ENCODE results near the gene SCD5.

Gene SCD5

DNA sequence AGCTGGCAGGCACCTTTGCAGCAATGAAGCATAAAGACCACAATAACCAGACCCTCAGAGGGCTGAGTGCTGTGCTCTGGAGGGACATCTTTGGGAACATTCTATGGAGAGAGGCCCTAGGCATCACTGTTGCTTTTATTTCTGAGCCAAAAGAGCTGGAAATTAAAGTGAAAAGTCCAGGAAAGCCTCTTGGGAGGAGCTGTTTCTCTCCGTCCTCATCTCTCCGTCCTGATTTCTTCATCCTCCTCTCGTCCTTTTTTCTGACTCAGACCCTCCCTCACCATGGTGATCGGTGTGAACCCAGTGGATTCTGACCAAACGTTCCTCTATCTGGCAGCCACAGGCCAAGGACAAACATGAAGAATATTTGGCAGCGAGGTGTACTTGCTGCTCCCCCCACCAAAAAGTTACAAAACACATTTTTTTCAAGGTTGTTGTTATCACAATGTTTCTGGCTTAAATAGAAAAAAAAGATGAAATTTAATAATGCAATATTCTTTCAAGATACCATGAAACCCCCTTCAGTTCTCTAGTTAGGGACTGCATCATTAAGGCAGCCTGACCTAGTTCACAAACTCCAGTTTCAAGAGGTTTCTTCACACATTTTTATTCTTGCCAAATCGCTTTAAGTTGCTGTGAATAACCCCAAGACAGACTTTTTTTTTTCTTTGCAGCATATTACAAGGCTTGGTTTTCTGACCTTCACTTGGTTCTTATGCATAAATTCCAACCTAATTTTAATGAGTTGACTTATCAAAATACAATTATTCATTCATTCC is 80.2 kb downstream of the SCD5 start:
- DNase-seq, result no peak

DNA sequence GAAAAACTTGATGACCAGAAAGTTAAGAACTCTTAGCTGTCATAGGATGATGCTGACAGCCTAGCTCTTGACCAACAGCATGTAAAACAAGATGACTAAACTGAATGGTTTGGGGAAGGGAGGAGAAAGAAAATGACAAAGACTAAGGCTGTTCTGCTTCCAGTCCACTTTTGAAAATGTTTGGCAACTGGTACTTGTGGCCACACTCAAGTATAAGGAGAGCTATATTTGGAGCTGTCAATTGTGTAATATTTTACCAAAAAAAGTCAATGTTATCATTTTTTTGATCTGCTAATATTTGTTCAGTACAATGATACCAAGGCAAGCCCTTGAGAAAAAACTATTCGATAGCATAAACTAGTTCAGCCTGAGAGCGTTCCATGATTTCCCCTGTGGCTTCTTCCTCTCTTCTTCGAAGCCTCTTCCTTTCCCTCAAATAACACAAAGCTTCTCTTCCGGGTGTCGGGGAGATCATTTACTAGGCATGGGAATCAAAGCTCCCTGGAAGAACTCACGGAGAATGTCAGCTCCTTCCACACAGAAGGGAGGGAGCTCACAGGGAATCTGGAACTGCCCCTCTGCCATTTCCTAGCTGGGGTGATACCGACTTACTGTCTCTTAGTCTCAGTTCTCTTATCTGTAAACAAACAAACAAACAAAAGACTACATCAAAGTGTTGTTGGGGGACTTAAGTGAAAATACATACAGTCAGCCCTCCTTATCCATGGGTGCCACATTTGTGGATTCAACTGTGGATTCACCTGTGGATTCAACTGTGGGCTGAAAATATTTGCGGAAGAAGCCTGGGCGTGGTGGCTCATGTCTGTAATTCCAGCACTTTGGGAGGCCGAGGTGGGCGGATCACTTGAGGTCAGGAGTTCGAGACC is 82.6 kb downstream of the SCD5 start:
- DNase-seq, result no peak

DNA sequence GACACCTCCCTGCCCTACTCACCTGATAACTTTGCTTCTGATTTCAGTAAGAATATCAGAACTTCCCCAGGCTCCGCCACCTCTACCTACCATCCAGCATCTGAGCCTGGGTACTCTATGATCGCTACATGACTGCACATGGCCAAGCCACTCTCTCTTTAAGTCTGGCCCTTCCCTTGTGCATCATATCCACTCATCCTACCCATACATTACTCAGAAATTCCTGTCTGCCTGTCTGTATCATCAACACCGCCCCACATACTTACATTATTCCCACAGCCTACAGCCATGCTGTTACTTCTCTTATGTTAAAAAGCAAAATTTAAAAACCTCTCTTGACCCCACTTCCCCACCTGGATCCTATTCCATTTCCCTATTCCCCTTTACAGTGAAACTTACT is 84.7 kb downstream of the SCD5 start:
- no peak for DNase-seq

DNA sequence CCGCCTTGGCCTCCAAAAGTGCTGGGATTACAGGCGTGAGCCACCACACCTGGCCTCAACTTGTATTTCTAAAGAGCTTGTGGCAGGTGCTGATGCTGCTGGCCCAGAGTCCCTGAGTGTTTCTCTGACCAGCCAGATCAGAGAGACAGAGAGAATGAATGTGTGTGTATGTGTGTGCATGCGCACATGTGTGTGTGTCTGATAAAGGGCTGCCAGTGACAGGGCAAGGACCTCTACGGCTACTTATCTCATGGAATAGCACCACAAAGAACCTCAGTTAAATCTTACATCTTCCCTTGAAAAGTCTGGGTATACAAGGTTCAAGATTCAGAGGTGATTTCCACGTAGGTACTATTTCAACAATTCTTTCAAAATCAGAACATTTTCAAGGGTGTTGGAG is 86.0 kb downstream of the SCD5 start:
- no peak for DNase-seq

DNA sequence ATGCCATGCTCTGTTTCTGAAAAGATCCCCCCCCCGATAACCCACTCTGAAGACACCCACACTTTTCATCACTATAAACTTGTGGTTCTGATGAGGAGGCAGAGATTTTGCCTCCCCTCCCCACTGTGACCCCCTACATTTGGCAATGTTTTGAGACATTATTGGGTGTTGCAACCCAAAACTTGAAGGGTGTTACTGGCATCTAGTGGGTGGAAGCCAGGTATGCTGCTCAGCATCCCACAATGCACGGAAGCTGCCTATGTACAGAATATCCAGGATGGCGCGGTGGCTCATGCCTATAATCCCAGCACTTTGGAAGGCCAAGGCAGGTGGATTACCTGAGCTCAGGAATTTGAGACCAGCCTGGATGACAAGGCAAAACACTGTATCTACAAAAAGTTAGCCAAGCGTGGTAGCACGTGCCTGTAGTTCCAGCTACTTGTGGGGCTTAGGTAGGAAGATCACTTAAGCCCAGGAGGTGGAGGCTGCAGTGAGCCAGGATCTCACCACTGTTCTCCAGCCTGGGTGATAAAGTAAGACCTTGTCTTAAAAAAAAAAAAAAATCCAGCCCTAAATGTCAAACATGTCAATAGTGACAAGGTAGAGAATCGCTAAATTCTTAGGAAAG is 87.3 kb downstream of the SCD5 start:
- DNase-seq, result no peak

DNA sequence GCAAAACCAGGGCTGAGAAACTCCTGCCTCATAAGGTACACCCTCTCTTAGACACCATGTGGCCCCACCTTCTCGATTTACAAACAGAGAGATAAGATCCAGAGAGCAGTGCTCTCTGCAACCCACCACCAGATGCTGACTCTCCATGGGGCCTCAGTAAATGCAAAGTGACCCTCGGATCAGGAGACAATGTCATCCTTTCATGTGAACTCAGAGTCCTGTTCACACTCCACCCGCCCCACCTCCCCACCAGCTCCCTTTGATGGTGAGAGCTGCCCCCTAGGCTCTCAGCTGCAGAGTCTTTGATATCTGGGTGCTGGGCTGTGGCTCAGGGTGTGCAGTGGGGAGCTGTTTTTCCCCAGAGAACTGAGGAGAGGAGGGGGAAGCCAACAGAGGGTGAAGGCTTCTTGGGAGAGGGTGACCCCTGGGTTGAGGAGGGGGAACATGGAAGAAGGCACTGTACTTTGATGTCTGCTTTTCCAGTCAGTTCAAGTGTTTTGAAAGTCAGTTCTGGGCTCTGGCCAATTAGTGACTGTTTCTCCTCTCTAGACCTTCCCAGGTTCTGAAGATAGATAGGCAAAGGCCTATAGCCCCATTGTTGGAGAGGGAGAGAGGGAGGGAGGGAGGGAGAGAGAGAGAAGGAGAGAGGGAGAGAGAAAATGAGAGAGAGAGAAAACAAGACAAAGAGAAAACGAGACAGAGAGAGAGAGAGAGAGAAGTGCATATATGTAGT is 88.2 kb downstream of the SCD5 start:
- DNase-seq, result no peak

DNA sequence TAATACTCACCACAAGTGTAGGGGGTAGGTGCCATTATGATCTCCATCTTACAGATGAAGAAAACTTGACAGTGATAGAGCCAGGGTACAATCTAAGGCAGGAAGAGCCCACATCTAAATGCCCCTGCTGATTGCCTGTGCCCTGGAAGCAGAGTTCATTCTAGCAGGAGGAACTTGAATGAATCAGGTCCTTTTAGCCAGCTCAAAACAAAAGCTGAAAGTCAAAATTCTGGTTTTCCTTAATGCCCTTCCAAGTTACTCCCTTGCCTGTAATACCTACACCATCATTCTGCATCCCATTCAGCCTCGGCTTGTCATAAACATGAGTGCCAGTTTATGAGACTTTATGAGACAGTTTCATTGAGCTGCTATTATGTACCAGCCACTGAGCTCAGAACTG is 89.6 kb downstream of the SCD5 start:
- no peak for DNase-seq

DNA sequence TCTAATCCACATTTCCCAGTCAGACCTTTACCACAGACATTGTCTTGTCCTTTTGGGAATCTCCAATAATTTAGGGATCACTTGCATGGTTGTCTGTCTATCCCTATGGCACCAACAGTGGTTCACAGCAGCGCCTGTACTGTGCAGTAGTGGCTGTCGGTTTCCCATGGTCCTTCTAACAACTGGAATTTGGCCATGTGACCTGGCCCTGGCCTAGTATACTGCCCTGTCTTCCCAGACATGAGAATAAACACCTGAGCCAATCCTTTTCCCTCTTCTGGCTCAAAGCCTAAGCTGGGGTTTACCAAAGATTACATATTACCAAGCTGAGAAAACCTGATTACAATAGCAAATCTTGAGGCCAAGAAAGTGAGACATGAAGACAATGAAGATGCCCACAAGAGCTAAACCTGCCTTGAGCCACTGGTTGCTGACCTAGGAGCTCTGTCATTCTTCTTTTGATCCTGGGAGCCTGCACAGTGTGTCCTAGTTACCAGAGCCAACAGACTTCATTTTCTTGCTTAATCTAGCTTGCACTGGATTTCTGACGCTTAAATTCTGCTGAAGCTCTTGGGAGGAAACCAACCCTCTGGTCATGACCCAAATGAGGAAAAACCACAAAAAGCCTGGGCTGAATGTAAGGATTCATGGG is 92.1 kb downstream of the SCD5 start:
- DNase-seq, result no peak

DNA sequence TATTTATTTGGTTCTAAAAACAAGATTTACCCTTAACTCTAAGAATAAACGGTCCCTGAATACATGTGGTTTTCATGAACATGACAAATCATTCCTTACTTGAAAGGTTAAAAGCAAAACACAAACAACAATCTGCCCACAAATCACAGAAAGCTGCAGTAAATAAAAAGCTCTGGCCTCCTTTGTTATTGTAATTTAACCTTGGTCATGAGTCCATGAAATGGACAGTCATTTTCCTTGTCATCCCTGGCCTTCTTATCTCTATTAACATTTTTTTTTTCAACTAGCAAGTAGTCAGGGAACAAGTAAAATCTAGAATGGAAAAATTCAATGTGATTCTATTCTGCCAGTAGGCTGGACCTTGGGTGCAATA is 92.7 kb downstream of the SCD5 start:
- no peak for DNase-seq

DNA sequence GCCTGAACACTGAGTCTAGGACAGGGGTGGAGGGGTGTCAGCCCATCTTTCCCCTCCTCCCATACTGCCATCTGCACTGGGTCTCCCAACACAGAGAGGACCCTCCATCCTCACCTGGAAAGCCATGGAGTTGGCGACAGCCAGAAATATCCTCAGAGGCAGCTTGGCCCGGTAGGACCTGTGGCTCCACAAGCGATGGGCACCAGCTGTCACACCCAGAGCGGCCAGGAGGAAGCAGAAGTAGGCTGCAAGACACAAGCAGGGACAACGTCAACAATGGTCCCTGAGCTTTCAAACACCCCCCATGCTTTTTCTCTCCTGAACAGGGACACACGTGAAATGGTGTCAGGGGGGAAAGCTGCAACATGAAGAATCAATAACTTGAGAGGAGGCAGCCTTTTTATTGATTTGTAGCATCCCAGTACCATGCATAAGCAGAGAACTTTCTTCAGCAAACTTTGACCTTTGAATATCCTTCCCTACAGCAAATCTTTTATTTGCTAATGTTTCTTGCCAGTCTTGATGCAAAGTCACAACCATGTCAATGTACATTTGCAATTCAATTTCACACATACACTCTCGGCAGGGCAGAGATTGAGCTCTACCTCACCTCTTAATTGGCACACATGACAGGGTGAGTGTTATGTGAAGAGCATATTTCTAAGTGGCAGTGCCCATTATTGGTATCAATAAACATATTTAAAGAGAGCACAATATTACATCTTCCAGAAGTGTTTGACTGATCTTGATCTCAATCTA is 93.2 kb downstream of the SCD5 start:
- DNase-seq, result no peak

DNA sequence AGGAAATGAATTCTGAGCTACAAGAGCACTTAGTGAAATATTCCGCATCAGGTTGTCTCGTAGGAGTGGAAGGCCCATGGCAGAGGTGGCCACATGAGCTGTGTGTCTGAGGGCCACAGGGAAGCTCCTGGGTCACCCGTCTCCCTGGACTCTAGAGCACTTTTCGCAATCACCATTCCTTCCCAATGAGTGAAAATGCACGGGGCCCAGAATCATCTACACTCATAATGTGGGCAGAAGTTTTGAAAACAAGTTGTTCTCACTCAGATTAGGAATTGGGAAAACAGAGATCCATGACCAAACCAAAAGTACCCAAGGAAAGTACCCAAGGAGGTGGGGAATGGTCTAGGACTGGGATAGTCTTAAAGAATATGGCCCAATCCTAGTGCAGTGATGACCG is 94.4 kb downstream of the SCD5 start:
- no peak for DNase-seq

DNA sequence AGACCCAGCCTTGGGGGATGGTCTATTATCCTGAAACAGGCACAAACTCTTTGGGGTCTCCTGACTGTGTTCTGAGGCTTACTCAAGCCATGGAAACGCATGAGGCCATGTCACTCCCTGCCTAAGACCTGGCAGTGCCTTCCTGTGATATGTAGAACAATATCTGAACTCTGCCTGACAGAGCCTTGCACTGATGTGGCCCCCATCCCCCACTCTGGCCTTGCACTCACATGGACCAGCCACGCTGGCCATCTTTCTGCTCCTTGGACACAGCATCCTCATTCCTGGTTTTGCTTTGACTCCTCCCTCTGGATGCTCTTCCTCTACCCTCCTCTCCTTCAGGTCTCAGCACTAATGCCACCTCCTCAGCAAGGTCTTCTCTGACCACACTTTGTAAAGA is 100.2 kb downstream of the SCD5 start:
- DNase-seq, result no peak

DNA sequence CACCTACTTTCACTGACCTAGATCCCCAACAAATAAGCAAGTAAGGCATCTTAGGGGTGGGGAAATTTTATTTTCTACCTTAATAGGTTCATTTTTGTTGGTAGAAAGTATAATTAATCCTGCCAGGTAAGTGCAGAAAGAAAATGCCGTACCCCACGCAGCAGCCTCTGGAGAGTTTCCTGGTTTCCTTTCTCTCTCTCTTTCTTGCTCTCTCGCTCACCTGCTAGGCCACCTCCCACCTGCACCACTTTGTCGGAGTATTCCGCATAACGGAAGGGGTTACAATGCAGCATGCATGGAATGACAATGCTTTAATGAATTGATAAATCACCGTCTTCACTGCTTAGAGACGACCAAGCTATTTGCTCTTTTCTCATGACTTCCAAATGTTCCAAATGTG is 101.0 kb downstream of the SCD5 start:
- no peak for DNase-seq

DNA sequence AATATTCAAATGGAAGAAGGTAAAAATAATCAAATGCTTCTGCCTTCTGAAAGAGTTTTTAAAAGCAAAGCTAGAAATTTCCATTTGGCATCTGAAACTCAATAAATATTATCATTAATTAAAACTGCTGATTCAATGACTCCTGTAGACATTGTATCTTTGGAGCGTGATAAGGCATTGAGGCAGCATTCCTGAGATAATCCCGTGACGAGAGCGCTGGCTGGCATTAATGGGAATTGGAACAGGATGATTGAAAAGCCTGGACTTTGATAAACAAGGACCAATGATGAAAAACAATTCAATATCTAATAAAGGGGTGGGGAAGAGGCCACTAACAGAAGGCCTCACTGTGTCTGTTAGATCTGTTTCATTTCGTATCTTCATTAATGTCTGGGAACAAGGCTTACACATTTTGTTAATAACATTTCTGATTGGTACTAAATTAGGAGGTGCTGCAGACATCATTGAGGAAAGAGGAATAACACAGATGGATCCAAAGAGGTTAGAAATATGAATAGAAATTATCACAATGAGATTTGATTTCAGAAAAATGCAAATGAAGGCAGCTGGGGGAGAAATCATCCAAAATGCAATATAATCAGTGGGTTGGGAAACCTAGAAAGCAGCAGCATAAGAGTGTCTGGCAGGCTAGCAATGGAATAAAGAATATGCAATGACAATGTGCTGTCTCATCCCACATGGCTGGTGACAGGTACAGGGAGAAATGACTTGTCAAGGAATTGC is 102.3 kb downstream of the SCD5 start:
- no peak for DNase-seq

DNA sequence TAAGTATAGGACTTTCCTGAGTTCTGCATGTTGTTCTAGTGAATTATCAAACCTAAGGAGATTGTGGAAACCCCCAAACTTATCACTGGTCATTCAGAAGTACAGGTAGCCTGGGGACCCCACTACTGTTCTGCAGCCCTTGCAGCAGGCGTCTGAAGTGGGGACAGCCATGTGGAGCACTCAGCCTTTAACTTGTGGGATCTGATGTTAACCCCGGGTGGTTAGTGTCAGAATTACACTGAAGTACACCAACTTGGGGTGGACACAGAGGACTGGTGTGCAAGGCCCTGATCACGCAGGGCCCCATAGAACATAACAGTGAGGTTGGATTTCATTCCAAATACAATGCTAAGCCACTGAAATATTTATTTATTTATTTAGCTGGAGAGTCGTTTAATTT is 103.7 kb downstream of the SCD5 start:
- DNase-seq, result no peak

DNA sequence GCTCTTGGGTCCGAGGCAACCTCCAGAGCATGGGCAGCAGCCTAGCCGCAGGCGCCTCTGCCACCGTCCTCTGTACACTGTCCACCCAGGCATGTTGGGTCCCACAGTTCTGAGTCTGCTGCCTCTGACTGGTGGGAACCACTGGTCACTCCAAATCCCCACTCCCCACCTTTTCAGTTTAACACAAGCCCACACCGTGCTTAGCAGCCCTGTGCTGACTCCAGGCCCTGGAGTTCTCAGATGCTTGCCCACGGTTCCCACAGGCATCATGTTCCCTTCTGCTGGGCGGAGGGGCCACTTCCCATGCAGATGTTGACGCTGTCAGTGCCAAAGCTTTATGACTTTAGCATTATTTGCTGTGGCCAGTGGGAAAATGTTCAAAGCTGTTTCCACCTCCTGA is 104.5 kb downstream of the SCD5 start:
- no peak for DNase-seq

DNA sequence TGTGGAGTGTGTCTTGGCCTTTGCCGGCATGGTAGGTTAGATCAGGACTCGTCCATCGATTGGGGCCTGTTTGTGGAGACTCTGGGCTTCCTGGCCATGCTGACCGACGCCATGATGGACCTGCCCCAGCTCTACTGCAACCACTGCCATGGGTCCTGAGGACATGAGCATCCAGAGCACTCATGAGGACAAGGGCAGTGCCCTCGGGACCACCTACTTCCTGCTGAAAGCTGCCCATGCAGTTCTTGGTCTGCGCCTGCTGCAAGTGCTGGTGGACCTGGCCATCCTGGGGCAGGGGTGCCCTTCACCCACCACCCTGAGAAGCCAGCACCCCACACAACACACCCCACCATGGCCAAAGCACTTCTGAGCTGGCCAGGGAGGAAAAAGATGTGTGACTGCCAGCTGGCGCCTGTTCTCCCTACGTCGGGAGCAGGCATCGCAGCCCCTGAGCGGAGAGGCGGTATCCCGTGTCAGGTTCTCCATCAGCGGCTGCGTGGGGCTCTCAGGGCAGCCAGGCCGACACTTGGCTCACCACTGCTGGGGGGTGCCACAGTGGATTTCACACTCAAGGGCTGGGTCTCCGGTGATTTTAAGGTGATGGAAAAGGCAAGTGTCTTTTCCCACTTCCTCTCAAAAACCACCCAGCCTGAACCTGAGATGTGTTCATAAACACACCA is 106.4 kb downstream of the SCD5 start:
- no peak for DNase-seq

DNA sequence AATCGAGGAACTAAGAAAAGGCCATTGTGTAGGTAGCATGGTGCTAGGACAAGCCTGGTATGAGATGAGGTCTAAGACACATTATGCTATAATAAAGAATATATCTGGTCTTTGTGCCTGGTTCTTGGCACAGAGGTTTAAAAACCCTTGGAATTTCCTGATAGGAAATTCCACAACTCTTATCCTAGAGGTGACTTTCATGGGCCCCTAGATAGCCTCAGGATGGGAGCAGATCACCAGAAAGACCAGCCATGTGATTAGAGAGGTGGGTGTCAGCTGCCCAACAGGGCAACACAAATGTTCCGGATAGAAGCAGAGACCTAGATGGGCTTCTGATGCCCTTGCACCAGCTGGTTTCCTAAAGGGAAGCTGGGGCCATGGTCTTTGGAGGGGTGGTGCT is 107.2 kb downstream of the SCD5 start:
- no peak for DNase-seq

DNA sequence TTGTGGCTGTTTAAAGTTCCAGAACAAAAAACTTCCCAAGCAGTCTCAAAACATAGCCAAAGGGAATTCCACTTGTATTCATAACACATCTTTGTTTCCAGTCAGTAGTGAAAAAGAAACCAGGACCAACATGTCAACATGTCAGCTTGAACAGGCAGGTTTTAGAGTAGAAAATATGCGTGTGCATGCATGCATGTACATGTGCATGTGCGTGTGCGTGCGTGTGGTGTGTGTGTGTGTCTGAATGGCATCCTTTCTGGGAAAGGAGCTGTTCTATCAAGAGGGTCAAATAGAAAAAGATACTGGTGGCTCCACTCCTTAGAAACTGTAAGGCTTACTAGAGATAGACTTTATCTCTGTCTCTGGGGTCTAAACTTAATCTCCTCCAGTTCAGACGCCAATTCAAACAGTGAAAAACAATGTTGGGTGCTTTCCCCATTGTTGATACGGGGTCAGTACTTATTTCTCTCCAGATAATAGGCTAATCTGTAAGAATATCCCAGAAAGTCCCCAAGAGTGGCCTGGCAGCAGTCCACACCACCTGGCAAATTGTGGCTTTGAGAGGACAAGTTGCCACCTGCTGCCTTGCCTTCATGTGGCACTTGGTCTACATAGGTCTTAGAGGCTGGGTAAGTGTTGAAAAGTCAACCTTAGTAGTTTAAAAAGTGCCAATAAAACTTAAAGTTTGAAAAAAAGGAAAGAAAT is 110.4 kb downstream of the SCD5 start:
- no peak for DNase-seq

DNA sequence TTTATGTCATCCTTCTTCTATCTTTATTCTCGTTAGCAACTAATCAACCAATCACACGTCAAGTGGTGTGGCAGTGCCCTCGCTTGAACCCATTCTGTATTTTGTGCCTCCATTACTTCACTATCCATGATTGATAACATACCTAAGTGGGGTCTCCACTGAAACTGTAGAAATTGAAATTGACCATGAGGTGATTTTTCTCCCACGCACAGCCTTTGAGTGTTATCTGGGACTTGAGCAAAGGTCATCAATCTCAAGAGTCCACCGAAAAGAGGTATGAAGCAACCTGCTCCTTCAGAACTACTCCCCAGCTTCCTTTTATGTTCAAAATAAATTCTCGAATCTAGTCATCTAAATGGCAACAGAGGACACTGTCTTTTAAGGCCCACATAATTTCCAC is 111.1 kb downstream of the SCD5 start:
- no peak for DNase-seq
